ENCODE data around the gene IMMP2L.
"Not testable (repeated sequence)": the region's sequence is repeated elsewhere in the genome, so short reads cannot be mapped to it uniquely, and the experiment has no call there.

Gene IMMP2L

DNA sequence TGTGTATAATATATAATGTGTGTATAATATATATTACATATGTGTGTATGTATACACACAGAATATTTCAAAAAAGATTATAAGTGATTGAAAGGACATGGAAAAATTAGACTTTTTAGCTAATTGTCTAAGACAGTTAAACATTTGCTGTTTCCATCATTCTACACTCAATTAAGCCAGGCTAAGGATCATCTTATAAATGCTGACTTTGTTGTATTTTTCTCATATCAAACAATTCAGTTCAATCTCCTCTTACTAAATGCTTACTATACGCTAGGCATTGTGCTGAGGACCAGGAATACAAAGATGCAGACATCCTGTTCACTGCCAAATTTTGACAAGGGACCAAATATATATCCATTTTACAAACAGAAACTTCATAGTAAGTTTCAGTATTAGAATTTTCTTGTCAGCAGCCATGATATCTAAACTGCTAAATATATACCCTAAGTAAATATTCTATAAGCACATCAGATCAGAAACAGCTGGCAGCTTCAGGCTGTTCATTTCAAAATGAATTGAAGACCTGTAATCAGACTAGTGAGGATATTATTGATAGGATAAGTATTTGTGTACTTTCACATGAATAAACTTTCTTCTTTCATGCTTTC is 481.7 kb downstream of the IMMP2L start:
- no peak for DNase-seq

DNA sequence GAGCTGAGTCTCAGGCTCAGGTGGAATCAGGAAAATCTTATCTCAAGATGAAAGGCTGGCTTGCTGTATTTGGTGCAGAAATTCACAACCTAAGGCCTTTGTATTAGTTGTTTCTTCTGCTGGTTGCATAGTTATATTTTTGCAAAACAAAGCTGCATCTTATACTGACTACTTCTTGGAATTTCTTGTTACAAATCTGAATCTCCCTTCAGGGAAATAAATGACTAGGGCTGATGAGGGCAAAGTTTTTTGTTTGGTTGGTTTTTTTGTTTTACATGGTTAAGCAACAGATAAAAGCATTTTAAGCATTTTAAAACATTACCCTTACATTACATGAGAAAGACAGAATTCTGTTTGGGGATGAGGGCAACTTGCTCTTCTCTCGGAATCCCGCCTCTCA is 485.3 kb downstream of the IMMP2L start:
- no peak for DNase-seq

DNA sequence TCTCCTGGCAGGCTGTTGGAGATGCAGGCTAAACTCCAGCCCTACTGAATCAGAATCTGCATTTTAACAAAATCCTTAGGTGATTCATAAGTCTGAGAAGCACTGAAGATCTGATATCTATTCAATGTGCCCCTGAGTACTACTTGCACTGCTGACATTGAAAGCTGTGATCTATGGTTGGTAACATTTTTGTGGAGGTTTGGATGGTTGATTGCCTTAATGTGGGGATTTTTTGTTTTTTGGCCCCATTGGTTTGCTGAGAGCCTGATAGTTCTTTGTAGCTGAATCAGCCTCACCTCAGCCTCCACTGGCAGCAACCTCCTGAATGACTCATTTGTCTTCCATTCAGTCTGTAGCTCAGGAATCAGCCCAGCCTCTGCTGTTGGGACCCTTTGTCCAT is 486.1 kb downstream of the IMMP2L start:
- no peak for DNase-seq

DNA sequence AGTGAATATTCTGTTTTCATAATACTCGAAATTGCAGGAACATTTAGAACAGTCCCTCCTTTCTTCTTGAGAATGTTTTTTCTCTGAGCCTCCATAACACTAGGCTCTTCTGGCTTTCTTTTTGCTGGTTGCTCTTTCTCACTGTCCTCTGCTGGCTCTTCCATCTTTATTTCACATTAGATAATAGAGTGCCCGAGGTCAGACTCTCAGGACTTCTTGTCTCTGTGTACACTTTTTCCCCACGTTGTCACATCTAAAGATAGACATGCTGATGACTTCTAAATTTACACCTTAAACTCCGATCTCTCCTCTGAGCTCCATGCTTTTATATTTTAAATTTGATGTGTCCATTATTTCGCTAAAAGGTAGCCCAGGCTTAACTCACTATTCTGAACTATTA is 486.8 kb downstream of the IMMP2L start:
- no peak for DNase-seq

DNA sequence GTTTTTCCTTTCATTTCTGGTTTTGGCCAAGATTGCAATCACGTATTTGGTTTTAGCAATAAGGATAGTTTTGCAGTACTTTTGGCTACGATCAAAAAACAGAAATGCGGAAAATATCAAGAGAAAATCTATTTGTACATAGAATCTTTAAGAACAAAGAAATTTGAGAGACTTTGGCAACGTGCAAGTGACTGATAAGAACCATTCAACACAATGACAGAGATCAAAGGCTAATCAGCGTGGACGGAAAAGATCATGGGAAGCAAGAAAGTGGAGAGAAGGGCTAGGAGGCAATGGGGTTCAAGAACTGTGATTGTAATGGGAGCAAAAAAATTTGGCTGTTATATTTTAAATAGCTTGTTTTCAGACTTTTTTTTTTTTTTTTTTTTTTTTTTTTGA is 487.5 kb downstream of the IMMP2L start:
- DNase-seq = no peak

DNA sequence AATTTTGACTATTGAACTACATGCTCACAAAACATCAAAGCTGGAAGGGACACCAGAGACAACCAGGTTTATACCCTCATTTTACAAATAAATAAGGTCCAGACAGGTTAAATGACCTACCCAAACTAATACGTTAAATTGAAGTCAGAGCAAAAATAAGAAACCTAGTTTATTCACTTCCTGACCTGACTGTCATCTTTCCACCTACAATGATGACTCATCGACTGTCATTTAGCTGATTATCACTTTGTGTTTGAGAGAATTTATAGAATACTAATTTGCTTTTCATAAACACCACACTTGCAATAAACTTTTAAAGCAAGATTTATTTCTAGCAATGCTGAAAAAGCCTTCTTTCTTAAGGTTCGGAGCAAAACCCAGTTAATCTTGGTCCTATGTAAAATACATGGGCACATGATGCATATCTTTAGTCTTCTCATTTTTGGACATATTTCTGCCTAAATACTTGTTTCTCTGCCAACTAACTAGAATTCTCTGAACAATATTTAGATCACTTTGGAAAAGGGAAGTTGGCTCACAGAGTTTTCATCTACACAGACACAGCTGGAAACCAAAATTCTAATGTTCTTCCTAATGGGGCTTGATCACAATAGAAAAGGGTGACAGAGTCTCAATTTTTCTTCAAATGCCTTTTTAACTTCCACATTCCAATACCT is 488.1 kb downstream of the IMMP2L start:
- no peak for DNase-seq

DNA sequence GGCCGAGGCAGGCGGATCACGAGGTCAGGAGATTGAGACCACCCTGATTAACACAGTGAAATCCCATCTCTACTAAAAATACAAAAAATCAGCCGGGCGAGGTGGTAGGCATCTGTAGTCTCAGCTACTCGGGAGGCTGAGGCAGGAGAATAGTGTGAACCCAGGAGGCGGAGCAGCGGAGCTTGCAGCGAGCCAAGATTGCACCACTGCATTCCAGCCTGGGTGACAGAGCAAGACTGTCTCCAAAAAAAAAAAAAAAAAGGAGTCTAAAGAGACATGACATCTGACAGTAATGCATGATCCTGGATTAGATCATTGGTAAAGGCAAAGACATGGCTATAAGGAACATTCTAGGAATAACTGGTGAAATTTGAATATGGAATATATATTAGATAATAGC is 489.6 kb downstream of the IMMP2L start:
- not testable (repeated sequence) for DNase-seq

DNA sequence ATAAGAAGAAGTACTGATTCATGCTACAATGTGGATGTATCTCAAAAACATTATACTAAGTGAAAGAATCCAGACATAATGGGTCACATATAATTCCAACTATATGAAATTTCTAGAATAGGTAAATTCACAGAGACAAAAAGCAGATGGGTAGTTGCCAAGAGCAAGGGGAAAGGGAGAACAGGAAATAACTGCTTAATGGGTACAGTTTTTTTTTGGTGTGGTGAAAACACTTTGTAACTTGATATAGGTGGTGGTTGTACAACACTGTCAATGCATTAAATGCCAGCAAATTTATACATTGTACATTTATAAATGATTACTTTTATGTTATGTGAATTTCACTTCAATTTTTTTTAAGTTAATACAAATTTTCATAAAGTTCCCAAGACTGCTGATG is 490.7 kb downstream of the IMMP2L start:
- no peak for DNase-seq

DNA sequence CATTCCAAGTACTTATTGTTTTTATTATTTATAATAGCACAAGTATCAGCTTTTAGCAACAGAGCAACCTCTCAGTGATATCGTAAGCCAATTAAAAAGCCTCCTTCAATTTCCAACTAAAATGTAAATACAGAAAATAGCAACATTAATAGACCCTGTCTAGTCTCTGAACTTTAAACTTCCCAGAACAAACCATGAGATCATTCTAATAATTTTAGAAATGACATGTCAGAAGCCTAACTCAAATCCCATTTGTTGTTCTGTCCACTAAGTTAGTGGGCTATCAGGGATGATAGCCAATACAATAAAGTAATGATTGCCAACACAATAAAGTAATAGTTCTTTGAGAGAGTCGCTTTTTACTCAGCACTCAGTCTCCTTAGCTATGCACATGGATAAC is 493.7 kb downstream of the IMMP2L start:
- no peak for DNase-seq

DNA sequence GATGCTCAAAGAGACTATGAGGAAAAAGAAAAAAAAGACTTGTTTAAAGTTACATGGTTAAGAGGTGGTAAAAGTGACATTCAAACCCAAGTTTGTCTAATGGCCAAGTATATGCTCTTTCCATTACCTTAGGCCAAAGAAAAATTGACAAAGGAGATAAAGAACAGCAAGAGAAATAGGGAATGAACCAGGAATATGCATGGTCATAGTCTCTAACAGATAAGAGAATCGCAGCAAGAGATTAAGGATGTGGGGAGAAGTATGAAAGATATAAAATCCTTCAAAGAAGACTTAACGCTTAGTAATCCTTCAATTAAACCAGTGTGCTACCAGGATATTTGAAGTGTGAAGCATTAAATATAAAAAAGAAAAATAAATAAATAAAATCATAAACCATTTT is 494.6 kb downstream of the IMMP2L start:
- DNase-seq = no peak

DNA sequence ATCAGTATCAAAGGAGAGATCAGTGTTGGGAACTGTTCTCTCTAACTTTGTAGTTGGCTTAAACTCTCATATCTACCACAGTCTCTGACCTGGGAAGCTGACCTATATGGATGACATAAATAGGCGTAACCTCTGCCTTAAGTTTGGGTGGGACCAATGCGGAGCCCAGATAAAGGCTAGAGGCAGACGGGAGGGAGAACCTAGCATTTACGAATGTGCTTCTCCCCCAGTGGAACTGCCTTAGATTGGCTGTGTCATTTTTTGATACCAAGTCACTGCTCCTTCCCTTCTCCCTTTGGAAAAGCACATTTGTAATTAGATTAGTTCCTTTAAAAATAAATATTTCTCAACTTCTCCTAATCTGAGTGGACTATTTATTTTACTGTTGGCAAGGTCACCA is 495.0 kb downstream of the IMMP2L start:
- DNase-seq = no peak

DNA sequence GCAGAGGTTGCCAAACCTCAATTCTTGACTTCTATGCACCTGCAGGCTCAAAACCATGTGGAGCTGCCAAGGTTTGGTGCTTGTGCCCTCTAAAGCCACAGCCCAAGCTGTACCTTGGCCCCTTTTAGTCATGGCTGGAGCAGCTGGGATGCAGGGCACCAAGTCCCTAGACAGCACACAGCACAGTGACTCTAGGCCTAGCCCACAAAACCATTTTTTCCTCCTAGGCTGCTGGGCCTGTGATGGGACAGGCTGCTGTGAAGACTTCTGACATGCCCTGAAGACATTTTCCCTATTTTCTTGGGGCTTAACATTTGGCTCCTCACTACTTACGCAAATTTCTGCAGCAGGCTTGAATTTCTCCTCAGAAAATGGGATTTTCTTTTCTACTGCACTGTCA is 499.1 kb downstream of the IMMP2L start:
- DNase-seq = no peak

DNA sequence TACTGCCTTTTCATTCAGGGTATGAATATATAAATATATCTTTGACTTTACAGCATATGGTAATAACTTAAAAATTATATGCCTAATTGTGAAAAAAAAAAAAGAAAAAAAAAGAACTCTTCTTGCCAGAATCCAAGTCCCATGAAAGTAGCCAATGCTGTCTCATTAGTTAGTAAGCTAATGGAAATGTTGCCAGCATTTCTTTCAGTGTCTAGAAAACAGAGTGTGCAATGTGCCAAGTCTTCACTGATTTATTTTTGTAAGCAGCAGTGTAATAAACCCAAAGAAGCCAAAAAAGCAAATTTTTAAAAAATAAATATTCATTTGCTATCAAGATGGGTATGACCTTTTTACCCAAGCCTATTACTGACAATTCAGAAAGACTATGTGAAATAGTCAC is 502.5 kb downstream of the IMMP2L start:
- no peak for DNase-seq

DNA sequence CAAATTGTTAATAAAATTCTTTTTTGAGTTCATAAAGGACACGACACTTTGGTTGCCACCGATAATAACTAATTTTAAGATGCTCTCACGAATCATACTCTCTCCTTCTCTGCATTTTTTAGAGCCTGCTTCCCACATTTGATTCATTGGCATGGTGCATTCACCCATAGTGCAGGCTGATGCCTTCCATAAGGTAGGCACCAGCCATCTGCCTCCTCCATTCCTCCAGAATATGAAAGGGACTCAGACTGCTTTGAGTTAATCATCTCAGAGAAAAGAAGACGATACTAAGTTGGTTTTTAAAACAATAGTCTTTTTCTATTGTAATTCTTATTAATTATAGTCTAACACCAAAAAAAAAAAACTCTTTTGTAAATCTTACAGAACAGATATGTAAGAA is 505.2 kb downstream of the IMMP2L start:
- no peak for DNase-seq

DNA sequence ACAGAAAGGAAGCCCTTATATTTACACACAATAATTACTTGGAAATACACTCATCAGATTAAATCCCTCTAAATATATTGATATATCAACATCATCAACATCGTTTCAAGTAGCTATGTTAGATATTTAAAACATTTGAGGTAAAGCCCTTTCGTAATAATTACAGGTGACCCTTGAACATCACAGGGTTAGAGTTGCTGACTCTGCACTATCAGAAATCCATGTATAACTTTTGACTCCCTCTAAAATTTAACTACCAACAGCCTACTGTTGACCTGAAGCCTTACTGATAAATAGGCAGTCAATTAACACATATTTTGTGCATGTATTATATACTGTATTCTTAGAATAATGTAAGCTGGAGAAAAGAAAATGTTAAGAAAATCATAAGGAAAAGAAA is 505.9 kb downstream of the IMMP2L start:
- DNase-seq = no peak

DNA sequence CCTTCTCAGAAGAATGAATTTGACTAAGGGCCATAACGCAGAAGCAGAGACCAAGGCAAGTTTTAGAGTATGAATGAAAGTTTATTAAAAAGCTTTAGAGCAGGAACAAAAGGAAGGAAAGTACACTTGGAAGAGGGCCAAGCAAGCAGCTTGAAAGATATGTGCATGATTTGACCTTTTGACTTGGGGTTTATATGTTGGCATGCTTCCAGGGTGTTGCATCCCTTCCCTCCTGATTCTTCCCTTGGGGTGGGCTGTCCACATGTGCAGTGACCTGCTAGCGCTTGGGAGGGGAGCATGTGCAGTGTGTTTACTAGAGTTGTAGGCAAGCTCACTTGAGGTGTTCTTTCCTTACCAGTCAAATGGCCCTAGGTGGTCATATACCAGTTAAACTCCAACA is 509.3 kb downstream of the IMMP2L start:
- no peak for DNase-seq

DNA sequence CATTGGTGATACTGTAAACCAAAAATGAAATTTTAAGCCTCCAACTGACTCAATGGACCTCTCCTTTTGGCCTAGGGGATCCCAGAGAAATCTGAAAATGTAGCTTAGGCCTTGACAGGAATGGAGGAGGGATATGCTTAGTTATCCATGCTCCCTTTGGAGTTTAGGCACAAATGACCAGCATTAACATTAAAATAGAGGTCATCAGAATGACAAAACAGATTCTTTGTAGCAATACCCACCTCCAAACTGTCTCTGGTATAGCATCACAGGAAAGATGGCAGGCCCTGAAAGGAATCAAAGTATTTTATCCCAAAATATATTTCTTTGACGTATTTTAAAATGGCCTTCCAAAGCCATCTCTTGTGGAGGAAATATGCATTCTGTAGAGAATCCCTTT is 510.5 kb downstream of the IMMP2L start:
- DNase-seq = no peak

DNA sequence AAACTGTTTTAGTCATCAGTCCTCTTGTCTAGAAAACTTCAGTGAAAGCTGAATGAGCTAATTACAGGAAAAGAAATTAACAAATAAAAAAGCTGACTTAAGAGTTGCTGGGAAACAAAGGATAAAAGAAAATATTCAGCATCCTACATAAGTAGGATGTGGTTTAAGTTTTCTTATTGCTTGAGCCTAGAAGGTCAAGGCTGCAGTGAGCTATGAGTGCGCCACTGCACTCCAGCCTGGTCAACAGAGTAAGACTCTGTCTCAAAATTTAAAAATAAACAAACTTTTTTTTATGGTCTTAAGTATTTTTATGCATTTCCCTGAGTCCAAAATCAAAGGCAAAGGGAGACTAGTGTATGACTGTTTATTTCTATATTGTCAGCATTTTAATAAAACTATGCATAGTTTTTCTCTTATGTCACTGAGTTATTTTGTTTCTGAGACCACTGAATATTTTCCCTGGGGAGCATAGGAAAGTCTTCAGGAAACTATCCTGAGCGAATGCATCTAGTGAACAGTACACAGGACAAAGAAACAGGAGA is 511.3 kb downstream of the IMMP2L start:
- DNase-seq = no peak

DNA sequence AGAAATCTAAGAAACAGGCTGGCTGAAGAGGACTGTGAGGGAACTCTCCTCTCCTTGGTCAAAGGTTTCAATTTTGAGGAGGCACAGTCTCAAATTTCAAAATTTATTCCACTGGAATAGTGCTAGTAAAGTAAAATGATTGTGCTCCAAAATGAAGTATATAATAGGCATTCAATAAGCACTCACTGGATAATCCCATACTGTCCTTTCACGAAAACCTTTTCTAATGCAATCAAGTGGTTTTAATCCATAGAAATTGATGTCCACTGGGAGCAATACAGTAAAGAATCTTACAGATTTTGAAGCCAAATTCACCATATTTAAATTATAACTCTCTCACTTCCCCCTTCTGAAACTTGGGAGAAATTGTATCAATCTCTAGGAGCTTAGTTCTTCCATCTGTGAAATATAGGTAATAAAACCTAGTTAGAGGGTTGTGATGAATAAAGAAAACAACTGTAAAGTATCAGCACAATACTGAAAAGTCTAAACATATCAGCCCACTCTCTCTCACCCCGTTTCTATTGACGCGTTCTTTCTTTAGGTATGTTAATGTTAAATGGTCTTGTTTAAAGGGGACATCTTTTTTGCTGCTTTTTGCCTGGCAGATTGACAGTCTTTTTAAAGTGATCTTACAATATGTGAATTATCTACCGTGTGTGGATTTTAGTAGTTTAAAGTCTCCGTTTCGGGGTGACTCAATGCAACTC is 512.2 kb downstream of the IMMP2L start:
- DNase-seq = no peak

DNA sequence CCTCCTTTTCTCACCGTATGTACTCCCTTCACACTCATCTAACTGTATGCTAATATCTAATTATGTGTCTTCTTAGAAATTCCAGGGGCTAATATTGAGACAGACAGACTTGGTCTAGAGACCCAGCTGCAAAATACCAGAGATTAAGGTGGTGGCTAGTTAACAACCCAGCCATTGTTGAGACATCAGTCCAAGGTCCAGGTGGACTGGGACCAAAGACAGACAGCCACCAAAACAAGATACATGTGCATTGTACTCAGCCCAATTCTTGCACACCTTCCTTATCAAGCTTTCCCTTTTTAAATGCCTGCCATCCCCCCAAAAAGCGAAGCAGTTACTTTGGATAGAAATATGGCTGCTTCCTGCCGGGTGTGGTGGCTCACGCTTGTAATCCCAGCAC is 514.7 kb downstream of the IMMP2L start:
- DNase-seq = no peak

DNA sequence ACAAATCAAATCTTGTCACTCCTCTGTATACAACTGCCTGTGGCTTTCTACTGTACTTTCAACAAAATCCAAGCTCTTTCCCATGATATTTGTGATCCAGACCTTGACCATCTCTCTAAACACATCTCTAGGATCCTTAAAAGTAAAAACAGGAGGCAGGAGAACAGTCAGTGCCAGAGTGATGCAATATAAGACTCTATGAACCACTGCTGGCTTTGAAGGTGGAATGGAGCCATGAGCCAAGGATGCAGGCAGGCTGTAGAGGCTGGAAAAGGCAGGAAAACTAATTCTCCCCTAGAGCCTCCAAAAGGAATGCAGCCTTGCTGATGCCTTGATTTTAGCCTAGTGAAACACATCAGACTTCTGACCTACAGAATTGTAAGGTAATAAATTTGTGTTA is 516.8 kb downstream of the IMMP2L start:
- no peak for DNase-seq

DNA sequence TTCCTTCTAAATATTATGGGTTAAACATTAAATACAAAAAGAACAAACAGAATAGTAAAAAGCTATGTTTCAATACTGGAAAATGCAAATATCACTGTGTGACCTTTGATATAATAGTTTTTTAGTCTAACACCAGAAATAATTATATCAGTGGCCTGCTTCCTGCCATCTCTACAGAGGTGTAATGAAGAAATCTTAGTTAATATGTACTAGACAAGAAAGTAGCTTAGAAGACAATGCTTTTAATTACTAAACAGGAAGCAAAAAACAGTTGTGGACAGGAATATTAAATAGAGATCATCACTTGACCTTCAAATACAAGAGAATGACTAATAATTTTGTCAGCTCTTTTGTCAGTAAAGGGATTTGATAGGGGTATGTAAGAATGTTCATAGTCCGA is 518.7 kb downstream of the IMMP2L start:
- DNase-seq = no peak

DNA sequence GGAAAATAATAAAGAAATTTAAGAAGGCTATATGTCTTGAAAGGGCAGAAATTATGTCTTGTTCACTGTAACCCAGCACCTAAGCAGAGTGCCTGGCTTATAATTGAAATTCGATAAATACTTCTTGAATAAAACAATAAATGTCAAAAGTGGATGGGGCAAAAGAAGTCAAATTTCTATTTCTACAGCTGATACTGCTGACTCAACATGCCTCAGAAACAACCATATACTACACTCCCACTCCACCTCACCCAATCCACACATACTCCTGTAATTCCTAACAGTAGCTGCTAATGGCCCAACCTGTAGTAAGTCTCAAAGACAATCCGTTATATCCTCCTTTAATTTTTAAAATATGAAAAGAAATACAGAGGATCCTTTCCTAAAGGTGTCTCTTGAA is 519.5 kb downstream of the IMMP2L start:
- no peak for DNase-seq
